Nucleus accumbens (tissue), 56 donors: ENCODE results near the gene RWDD2A.
"Not testable (repeated sequence)": the region's sequence is repeated elsewhere in the genome, so short reads cannot be mapped to it uniquely, and the experiment has no call there.

ENCODE experiments used
- DNase-seq, 56 donors: peaks; one replicate each; lab custom pipeline; 2025; lab: John Stamatoyannopoulos, UW

RWDD2A gene

DNA sequence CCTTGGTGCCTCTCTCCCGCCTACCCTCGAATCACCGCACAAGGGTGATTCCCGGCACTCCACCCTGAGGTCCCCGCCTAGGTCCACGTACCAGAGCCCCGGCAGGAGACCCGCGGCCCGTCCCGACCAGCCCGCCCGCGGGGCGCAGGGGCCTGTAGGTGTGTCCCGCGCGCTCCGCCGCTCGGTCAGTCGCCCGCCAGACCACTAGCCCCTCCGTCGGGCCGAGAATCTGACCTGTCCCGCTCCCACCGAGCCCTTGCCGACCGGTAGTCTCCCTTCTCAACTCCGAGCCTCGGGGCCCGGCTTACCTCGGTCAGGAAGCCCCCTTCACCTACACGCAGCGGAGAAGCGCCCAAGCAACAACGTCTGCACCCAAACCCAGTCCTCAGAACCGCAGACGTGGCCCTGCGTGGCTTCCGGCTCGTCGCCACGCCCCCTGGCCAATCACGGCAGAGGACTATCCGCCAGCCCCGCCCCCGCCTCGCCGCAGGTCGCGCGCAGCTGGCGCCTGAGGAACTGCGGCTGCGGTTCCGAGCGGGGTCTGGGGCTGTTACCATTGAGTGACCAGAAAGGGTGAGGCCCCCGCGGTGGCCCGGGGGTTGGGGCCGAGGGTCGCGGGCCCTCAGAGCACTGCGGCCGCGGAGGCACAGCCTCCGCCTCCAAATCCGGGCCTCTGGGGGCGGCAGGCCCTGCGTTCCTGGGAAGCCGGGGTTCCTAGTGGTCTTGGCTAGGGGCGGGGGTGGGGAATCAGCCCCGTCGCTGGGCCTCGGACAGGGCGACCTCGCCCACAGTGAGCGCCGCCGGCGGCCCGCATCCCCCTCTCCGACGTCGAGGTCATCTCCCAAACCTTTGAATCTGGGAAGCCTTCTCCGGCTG lies at the start of gene RWDD2A, which contains the start of gene PGM3:
Gene RWDD2A (plus strand): TSS at position 487 of the 876 bp plus-strand sequence. CDS start 1,095 bp downstream, outside the sequence.
Gene PGM3 (minus strand): TSS at position 395 of the 876 bp plus-strand sequence. CDS start 2,253 bp downstream, outside the sequence.
- peak; percentile 38 to 95 (median 86) for DNase-seq

DNA sequence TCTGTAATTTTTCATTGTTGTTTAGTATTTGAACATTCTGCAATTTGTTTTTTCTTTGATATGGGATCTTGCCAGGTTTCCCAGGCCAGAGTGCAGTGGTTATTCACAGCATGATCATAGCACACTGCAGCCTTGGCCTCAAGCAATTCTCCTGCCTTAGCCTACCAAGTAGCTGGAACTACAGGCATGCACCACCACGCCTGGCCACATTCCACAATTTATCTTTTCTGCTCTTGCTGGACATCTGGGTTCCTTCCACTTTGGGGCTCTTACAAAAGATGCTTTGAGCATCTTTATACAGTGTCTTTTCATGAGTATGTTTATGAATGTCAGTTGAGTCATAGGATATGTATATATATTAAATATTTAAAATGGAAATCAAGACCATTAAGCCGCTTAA lies 42.0 kb upstream of the RWDD2A start:
- DNase-seq, result no peak

DNA sequence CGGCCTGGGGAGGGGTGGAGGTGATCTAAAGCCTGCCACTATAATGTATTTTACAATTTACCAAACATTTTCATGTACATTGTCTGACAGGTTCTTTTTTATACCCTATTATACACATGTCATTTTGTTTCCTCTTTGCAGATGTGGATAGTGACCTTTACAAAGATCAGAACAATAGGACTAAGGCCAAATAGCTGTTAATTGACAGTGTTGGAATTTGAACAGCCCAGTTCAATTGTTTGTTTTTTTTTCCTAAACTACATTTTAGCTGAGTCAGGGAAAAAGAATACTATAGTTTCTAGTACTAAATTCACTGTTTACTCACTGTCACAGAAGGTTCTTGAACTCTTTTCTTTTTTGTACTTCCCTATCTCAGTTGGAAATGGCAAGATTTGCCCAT lies 40.2 kb upstream of the RWDD2A start:
- DNase-seq, result no peak

DNA sequence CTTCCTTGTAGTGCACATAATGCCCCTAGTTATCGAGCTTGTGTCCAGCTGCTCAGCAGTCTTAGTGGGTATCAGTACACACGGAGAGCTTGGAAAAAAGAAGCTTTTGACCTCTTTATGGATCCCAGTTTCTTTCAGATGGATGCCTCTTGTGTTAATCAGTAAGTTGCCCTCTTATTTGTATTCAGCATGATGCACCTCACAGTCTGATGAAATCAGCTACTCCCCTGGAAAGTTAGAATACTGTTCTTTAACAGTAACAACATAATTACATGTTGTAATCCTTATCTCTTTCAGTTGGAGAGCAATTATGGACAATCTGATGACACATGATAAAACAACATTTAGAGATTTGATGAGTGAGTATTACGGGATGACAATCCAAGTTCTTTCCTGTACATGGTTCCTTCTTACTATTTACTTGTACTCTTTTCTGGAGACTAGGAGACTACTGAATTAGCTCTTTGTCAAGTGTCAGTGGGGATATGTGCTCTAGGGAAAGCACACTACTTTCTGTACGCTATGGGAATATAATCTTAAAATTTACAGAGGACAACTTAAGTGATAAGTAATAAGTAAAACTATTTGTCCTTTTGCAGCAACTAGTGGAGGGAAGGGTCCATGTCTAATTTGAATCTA lies 39.2 kb upstream of the RWDD2A start:
- DNase-seq, result no peak

DNA sequence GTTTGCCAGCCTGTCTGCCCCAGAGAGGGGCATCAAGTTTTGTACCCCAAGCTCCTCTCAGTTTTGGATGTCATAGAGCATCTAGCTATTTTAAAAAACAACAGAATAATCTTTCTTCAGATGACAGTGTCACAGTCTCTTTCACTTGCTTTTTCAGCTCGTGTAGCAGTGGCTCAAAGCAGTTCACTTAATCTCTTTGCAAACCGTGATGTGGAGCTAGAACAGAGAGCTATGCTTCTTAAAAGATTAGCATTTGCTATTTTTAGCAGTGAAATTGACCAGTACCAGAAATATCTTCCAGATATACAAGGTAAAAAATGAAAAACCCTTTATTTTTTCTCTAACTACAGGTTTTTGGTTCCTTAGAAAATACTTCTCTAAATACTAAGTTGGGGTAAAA lies 37.4 kb upstream of the RWDD2A start:
- DNase-seq, result no peak

DNA sequence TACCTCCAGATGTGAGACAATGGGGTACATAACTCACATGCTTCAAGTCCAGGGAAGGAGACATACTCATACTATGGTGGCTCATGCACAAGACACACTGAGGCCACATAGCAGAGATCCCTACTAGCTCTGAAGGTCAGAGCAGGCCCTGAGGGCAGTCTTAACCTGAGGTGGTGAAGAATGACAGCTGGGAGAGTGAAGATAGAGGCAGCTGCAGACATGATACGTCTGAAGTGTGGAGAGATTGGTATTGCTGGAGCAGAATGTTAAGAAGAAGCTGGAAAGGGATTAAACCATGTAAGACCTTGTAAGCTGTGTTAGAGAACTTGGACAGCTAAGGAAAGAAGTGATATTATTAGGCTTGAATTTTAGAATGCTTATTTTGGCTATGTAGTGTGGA lies 33.0 kb upstream of the RWDD2A start:
- DNase-seq, result no peak

DNA sequence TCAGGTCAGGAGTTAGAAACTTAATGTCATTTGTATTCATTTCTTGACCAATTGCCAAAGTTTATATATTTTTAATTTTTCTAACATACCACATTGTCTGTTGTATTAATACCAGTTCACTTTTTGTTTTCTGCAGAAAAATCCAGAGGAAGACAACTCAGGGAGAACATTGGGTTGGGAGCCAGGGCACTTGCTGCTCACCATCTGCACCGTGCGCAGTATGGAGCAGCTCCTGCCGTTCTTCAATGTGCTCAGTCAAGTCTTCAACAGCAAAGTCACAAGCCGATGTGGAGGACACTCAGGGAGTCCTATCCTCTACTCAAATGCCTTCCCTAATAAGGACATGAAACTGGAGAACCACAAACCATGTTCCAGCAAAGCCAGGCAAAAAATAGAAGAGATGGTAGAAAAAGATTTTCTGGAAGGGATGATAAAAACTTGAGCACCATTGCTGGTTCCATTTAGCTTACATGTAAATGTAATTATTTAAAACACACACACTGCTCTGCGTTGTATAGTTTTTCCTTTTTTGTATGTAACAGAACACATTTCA lies 25.4 kb upstream of the RWDD2A start:
- no peak for DNase-seq

DNA sequence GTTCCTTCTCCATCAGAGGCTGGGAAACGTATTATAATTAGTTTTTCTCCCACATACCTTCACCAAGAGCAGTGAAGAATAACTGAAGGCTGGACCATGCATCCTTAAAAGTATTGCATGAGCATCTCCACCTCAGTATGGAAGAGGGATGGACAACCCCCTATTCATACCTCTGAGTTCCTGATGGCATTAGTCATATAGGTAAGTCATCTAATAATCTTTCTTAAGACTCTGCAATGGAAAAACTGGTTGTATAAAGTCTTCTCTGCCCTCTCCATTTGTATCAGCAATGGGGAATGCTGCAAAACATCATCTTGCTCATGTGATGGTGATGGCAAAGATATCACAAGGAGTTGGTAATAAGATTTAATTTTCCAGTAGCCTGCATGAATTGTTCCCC lies 24.6 kb upstream of the RWDD2A start:
- no peak for DNase-seq

DNA sequence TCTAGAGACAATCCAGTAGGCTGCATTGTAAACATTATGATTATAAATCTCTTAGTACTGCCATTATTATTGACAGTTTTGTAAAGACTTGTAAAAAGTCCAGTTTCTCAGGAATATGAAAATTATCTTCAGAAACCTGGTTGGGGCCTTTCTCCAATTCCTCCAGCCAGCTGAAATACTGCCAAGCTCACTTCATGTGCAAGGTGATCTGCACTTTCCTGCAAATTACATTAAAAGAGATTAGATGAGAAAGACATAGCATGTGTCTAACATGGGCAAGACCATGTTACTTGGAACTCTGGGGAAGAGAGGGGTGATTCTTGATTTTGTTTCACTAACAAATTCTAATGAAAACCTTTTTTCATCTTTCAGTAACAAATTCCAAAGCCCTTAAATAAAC lies 24.1 kb upstream of the RWDD2A start:
- DNase-seq, result no peak

DNA sequence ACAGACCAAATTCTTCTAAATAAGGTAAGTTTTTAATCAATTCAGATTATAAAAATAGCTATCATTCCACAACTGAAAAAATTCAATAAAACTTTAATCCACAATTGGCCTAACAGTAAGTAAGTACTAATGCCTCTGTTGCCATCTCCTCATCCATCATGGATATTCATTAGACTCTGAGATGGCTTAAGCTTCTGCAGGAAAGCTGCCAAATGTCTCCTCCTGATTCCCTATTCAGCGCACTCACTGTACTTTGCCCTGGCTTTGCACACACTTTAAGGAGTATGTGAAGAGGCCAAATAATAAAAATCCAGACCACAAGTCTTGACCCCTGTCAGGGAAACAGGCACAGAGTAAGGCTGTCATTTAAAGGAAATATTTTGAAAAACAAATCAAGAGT lies 23.6 kb upstream of the RWDD2A start:
- peak in 2 of 56 donors; percentile 1 to 4 for DNase-seq

DNA sequence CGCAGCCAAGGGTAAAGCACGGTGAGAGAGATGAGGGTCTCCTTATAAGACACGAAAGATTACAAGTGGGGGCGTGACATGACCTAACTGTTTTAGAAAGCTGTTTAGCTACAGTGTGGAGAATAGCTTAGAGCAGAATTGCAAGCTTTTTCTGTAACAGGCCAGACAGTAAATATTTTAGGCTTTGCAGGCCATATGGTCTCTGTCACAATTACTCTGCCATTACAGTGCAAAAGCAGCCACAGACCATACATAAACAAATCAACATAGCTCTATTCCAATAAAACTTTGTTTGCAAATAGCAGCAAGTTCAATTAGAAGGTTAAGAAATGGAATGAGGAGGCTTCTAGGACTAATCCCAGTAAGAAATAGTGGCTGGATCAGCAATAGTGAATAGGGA lies 16.9 kb upstream of the RWDD2A start:
- no peak for DNase-seq

DNA sequence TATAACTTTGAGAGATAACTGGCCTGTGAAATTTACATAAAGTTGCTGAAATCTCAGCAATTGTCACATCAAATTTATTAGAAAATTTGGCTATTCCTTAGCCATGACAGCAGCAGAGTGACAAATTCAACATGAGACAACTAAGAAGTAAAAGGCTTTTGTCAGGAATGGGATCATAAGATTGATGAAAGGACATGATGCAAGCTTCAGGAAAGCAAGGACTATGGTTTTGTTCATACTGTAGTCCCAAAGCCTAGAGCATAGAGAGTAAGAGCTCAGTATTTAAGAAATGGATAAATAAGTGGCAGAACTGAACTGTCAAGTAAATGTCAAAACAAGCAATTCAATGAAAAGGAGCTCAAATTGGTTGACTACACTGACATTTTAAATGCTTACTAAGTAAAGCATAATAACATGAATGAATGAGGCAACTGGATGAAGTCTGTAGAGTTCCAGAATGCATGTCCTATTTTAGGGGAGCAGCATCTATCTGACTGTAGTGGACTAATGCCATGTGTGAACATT lies 12.7 kb upstream of the RWDD2A start:
- no peak for DNase-seq

DNA sequence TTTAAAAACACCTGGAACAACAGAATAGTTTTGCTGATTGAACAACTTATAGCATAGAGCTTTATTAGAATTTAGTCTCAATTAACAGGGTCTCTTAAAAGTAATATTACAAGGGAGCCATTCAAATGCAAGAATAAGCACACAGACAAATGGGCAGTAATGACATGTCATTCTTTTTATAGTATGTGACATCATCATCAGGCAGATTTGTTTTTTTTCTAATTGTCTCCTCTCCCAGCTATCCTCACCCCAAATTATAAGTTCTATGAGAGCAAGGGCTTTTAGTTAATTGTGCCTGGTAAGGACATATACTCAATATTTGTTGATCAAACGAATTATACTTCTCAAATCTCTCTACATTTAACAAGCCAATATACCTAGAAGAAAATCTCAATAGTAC lies 11.0 kb upstream of the RWDD2A start:
- DNase-seq, result no peak

DNA sequence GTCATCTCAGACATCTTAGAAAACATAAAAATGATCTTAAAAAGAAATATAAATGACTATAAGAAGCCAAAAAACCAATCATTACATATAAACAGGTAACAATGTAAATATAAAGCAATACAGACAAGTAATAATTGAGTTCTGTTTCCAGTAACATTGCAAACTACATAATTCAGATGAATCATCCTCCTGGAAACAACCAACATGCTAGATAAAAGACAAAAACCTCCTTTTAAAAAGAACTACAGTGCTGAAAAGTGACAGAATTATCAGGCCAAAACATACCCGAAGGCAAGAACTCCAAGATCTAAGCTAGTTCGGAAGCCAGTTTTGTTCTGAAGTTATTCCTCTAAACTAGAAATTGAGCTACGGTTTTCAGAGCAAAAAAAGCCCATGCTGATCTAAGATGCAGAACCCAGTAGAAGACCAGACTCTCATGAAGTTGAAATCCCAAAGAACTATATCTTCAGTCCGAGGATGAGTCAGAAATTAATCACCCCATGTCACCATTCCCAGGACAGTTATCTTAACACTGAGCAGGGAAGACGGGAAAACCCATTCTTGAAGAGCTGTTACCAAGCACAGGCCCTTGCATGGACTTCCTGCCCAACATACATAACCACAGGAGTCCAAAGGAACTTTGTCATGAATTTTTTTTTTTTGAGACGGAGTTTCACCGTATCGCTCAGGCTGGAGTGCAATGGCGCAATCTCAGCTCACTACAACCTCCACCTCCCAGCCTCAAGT lies 9.9 kb upstream of the RWDD2A start:
- DNase-seq, result peak in 1 of 56 donors; percentile 4

DNA sequence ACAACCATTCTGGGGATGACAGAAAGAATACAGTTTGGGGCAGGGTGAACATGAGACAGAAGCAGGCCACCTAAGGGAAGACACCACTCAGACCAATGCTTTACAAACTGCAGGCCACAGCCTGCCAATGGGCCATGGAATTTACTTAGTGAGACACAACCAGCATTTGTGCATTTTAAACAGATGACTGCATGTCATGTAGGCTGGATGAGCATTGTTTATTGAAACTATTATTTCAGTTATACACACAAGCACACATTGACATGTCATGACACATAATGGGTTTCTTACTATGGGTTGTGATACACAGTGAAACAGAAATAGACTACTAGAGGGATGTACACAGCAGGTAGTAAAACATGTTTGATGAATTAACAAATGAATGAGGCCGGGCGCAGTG lies 8.1 kb upstream of the RWDD2A start:
- DNase-seq, result no peak

DNA sequence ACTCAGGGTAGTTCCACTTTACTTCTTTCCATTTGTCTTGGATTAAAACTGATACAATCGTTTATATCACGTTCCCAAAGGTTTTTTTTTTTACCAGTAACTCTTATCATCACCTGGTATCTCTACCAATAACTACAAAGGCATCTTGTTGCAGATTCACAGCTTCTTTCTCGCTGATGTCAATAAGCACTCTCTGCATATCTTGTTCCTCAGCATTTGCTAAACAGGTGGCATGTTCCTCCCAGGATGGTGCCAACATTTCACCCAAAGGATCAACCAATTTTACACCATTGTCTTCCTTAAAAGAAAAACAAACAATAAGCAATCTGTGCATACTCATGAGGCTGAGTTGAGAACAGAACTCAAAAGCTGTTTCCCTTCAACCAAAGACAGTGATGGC lies 4.7 kb upstream of the RWDD2A start:
- no peak for DNase-seq

DNA sequence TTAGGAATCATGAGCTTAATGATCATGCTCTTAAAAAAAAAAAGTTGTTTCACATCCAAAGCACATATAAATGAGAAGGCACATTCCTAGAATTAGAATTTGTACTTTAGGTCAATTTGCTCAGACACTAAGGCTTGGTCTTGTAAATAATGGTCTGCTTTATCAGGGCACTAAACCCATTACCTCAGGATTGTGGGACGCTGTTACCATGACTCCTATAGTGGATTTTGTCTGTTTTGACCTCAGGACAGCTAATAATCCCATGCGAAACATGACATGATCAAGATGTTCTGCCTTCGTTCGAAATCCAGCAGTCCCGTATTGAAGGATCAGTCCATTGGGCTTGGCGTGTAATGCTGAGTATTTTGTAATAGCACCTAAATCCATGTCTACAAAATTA lies 2.5 kb upstream of the RWDD2A start:
- no peak for DNase-seq

DNA sequence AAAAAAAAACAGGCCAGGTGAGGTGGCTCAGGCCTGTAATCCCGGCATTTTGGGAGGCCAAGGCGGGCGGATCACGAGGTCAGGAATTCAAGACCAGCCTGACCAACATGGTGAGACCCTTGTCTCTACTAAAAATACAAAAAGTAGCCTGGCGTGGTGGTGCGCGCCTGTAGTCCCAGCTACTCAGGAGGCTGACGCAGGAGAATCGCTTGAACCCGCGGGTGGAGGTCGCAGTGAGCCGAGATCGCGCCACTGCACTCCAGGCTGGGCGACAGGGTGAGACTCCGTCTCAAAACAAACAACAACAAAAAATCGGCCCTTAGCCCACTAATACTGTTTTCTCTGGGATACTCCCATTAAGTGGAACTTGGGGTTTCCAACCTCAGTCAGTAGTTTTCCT lies 1.2 kb upstream of the RWDD2A start:
- DNase-seq, result not testable (repeated sequence)

DNA sequence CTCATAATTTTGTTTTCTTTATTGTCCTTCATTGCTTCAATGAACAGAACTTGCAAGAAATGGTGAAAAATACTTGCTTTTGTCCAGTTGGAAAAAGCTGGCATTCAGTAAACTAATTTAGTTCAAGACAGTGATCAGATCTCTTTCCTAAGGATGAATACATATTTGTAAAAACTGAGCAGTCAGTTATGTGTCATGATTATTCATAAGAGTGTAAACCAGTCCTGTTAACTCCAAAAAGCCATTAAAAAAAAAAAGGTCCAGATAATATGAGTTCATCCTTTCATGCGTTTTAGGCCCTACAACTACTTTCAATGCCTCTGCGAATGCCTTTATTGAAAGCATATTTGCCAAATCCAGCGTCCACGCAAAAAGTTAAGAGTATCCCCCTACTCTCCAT lies 701 bp upstream of the RWDD2A start:
- DNase-seq, result no peak

DNA sequence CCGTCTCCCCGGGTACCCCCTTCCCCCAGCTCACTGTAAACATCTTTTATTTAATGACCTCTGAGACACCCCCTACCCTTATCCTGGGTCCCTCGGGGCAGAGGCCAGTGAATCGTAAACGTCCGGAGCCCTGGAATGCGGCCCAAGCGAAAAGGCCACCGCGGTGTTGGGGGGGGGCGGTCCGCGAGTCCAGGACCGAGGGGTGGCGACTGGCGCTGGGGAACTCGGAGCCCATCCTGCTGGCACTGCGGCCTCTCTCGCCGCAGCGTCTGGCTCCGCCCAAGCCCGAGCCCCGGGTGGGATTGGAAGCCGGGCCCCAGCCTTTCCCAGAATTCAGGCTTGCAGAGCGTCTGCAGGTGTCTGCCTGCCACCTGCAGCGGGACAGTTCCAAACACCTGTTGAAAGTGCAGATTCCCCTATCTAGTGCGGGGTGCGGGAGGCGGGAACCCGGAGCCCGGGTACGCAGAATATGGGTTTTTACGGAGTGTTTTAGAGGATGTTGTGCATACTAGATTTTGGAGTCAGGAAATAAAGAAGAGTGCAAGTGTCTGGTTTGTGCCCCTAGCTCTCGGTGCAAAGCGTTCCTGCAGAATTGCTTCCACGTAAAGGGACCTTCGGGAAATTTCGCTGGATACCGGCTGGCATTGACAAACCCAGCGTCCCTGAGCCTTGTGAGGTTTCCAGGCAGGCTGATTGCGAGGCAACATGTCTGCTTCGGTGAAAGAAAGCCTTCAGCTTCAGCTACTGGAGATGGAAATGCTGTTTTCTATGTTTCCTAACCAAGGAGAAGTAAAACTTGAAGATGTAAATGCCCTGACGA lies 800 bp downstream of the RWDD2A start:
- DNase-seq, result peak in 48 of 56 donors; percentile 18 to 69 (median 46)
